Measurements from ENCODE around the gene CD28.

CD28 gene

DNA sequence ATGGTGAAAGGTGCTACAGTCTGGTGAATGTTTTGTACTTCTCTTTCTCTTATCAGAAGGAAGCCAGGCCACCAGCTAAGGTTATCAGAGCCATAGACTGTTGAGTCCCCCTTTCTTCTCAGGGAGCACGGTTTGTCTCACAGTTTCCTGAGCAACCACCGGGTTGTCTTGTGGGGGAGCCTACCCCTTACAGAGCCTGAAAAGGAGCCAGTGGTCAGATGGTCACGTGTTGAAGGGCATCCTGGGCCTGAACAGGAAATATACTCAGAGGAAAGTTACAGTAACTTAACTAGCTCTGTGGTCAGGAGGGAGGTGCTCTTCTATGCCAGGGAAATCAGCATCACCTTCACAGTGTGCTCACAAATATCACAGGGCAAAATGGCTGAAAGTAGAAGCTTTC is 11.6 kb downstream of the CD28 start:
- peak; percentile 90 for DNase-seq (ENCODE audit: low read depth)

GRCh38 chr2:203719456-203720410 is 13.3 kb downstream of the CD28 start:
- no peak for DNase-seq (ENCODE audit: low read depth)

DNA sequence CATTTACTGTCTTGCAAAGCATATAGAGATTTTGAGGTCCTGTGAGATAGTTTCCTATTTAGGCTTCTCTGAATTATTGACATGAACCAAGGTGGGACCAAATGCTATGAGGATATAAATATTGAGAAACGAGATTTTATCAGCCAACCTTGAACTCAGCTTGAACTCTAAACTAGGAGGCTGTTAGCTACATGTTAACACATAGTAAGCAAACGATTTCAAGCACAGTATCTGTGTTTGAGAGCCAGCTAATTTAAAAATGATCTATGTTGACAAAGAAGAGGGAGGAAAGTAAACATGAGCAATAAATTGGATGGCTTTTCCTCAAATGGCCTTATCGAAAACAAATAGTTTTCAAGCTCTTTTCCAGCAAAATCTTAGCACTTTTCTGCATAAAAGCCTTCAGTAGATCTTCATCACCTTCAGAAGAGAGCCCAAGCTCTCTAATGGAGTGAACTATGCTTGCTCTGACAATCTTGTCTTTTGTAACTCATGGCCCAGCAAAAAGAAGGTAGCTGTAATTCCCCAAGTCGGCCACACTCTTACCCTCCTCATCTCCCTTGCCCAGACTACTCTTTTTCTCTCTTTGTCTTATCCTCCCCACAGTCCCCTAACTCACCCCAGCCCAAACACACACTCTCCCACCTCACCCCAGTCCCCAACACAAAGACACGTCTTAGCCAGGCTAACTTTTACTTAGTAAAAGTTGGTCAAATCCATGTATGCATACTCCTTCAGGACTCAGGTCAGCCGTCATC is 14.7 kb downstream of the CD28 start:
- DNase-seq (ENCODE audit: low read depth), result no peak

DNA sequence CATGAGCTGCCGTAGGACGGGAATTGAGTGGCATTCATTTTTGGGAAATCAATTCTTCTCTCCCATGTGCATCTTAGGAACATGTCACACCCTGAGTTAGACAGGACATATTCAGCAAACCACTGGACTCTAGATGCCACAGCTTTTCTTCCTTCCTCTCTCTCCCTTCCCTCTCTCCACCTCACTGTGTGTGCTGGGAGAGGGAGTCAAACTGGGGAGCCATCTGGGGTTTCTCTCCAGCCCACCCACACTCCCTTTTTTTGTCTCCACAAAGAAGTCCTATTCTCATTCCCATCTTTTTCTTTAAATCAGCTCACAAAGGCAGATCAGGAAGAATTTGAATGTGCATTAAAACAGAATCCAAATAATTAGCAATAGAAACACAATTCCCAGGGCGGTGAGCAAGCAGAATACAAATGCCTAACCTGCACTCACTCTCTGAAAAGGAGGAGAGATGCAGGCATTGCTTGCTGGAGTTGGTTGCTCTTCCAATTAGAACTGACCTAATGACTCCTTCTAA is 15.4 kb downstream of the CD28 start:
- DNase-seq (ENCODE audit: low read depth), result no peak

DNA sequence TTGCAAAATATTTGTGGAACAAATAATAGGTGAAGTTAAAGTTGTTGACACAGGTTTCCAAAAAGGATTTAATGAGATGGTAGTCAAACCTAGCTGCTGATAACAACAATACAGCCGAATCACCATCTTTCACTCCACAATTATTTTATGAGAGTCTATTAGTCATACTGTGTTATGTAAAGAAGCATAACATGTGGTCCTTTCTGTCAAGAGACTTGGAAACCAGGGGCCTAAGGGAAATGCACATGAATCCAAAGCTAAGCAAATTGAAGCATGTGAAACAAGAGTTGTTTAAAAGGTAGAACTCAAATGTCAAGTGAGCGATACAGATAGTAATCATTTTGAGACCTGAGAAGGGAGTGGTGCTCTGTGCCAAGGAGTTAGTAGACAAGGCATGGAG is 16.0 kb downstream of the CD28 start:
- no peak for DNase-seq (ENCODE audit: low read depth)

GRCh38 chr2:203728321-203728720 is 21.9 kb downstream of the CD28 start:
- DNase-seq (ENCODE audit: low read depth), result no peak

DNA sequence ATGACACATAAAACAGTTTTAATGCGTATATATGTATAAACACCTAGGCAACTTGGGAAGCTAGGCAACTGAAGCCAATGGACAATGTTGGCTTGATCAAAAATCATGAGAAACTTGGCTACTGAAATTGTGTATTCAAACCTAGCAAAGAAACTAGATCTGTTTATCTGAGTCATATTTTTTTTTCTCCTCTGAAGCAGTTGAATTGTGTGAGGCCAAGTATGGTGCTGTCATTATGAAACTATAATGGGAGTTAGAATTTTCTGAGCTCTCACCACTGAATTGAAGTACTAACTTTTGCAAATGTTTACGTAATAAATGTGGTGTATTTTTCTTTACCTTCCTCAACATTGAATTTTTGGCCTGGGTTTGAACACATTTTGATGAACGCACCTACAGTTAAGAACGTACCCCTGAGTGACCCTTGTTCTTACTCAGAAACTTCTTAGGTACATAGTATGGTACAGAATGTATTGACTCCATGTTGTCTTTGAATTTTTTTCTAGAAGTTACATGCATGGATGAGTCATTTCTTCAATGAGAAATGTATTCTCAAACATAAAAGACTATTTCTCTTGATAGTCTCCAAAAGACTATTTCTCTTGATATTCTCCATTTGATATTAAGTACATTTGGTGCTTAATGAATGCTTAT is 23.8 kb downstream of the CD28 start:
- DNase-seq (ENCODE audit: low read depth), result no peak

DNA sequence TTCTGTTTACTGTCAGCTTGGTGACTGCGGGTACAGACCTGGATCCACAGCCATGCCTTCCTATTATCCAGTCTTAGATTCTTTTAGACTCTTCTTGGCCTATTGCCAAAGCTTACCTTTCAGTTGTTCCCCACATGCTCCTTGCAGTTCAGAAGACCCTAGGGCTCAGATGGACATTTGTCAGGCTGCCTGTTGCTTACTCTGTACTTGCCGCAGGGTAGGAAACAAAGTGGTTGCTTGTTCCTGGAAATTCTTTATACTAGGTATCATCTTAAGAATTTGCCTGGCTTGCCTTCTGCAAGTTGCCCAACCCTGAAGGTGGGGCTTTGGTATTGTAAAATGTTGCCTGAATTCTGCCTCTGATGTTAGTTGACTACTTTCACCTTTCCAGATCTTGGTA is 24.4 kb downstream of the CD28 start:
- DNase-seq (ENCODE audit: low read depth), result no peak

DNA sequence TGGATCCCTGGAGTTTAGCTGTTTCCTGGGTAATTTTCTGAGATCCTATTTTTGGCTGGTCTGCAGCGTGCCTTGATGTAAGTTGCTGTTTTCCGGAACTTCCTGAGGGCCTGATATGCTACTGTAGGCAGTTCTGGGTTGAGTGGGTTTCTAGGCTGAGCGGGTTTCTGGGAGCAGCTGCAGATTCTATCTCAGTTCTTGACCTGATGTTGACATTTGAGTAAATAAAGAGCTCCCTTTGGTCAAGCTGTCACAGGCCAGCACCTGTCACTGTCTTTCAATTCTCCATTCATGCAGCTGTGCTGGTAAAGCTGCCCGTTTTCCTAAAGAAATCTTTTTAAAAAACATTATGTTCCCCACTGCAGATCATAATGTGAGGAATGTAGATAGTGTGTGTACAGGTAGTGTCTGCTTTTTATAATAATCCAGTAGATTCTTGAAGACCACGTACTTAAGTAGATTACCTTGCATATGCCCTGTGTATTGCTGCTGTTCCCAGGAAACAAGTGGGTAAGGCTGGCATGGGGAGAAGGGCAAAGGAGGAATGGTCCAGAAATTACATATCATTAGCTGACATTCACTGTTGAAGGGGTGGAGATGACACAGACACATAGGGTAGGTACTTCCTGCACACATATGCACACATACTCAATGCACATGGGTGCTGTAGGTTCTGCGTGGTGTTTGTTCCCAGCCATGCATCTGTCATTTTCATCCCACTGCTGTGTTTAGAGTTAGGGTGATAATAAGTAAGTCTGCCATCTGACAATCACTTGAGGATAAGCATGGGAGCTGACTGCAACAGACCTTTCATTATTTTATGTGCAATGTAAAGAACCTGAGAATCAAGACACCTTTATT is 25.9 kb downstream of the CD28 start:
- no peak for DNase-seq (ENCODE audit: low read depth)

DNA sequence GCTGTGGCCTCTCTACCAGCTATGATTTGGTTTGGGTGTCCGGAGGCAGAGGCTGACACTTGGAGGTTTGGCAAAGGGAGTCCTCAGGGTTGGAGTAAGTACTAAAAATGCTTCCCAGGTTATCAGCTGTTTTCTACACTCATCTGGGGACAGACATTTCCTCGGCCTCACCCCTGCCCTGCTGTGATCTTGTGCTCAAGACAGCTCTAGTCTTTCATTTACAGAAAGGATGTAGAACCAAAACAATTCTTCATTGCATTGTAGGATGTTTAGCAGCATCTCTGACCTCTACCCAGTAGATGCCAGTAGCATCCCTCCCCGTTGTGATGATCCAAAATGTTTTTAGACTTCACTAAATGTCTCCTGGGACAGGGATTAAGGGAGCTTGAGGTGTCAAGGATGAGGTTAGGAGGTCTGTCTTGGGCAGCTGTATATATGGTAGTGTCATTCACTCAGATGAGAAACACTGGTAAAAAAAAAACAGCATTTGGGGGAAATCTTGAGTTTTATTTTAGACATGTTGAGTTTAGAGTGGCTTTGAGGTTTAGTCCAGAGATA is 26.6 kb downstream of the CD28 start:
- DNase-seq (ENCODE audit: low read depth), result no peak

DNA sequence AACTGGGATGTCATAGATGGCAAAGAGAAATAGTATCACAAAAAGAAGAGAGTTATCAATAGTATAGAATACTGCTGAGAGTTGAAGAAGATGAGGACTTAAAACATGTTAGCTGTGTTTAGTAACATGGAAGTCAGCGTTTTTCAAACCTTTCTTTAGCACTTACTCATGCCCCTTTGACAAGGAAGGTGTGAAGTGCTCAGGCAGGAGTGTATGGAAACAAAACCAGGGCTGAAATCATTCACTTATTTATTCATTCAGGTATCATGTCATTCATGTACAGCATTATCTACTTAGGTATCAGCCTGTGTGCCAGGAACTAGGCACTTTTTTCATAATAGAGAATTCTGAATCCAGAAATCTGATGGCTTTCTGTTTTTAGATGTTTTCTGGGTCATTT is 27.2 kb downstream of the CD28 start:
- DNase-seq (ENCODE audit: low read depth), result no peak

GRCh38 chr2:203734276-203734983 is 28.0 kb downstream of the CD28 start:
- no peak for DNase-seq (ENCODE audit: low read depth)

DNA sequence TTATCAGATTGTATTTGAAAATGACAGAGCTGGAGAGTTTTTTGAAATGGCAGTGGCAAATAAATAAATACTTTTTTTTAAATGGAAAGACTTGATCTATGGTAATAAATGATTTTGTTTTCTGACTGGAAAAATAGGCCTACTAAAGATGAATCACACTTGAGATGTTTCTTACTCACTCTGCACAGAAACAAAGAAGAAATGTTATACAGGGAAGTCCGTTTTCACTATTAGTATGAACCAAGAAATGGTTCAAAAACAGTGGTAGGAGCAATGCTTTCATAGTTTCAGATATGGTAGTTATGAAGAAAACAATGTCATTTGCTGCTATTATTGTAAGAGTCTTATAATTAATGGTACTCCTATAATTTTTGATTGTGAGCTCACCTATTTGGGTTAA is 30.9 kb downstream of the CD28 start:
- no peak for DNase-seq (ENCODE audit: low read depth)

DNA sequence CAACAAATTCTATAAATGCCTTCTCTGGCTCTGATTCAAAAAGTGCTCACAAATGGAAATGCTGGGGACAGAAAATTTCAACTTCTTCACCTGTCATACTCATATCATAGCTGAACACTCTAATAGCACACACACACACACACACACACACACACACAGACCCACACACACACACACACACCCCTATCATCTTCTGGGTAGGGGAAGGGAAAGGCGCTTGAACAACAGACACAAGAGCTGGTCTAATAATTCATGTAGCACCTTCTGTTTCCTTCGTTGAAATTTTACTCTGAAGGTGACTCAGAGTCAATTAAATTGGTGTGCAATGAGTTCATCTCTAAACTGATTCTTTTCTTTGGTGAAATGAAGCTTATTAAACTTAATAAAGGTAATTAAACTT is 32.9 kb downstream of the CD28 start:
- no peak for DNase-seq (ENCODE audit: low read depth)

DNA sequence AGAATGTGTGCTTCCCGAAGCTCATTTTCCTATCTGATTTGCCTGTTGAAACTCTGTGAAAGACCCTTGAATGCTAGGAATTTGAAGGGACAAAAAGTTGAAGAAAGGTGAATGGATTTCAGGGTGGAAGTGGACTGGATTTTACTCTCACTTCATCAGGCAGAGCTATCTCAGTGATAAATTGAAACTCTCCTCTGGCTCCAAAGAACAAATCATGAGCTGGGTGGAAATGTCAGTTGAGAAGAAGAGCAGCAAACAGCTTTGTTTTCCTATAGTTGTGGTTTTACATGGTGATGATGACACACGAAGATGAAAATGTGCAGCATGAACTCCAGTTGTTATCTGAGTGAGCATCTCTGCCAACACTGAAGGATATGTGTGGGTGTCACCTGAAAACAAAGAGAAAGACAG is 34.4 kb downstream of the CD28 start:
- no peak for DNase-seq (ENCODE audit: low read depth)

DNA sequence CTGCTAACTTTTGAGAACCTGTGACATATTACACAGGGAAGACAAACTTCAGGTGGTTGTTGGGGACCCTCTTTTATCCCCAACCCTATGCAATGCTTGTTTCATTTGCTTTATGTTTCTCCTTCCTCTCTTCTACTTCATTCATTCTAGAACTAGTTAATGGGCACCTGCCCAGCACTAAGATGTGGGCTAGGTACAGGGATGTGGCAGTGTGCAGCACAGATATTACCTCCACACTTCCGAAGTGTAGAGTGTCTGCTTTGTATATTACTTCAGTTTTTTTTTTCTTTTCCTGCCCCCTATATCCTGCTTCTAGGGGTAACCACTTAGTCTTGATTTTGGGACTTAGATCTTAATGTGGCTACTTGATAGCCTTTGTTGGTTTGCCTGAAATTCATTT is 35.1 kb downstream of the CD28 start:
- no peak for DNase-seq (ENCODE audit: low read depth)

DNA sequence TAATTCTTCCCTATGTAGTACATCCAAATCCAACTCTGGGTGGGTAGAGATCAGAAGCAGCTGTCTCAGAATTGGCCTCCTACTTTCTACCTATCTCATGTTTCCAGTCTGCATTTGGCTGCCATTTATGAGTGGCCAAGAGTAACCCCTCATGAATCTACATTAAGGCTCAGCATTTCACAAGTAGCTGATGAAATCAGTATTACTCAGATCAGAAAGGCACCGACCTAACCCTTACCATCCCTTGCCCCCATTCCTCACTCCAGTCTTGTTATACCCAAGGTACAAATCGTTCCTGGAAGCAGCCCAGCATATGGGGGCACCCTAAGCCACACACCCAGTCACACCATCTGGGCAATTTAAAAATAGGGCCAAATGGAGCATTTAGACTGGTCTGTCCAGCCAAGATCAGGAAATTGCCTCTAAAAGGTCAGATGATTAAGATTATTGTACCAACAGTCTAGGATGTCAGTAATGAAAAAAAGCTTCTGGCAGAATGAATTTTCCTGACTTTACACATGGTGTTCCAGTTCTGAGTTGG is 37.1 kb downstream of the CD28 start:
- DNase-seq (ENCODE audit: low read depth), result no peak

DNA sequence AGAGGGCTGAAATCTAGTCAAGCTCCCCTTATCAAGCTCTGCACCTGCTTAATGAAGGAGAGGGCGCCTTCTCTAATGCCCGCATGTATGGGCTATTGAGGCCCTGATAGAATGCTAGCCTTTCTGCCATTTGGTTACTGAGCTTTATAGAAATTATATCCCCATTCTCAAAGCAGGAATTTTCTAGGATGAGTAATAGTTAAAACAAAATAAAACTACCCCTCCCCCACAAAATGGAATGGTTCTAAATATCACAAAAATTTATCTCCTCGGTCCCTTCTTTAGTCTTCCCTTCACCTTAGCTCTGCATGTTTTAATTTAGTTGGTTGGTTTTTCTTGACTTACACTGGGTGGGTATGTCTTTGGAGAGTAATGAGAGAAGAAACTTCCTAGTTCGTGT is 37.7 kb downstream of the CD28 start:
- no peak for DNase-seq (ENCODE audit: low read depth)

DNA sequence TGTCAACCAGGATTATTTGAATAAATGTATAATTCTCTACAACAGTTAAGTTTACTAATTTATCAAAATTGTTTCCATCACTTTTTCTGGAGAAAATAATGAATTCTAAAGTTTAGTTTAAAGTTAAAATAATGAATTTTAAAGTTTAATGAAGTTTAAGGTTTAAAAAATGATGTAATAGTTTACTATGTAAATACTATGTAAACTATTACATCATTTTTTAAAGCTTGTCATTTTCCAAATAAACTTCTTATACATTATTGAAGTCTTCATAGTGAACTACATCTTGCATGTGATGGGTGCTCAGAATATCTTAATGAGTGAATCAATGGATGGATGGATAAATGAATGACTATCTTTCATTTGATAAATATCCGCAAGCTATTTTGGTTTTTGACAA is 38.8 kb downstream of the CD28 start:
- DNase-seq (ENCODE audit: low read depth), result no peak

Measured in CMK (cell line).